Measurements from ENCODE around the gene ITPRIPL2. TPM values are rescaled to one million over a fixed set of nuclear protein-coding genes. Genes with fewer than 3 reads are reported as not detected.

Gene ITPRIPL2
- total and polyA plus RNA-seq, 2 of the 13 experiments (the other 11 are each of a cell fraction or from before 2014, with no cell fraction given) = 5.9 to 12.6 TPM

DNA sequence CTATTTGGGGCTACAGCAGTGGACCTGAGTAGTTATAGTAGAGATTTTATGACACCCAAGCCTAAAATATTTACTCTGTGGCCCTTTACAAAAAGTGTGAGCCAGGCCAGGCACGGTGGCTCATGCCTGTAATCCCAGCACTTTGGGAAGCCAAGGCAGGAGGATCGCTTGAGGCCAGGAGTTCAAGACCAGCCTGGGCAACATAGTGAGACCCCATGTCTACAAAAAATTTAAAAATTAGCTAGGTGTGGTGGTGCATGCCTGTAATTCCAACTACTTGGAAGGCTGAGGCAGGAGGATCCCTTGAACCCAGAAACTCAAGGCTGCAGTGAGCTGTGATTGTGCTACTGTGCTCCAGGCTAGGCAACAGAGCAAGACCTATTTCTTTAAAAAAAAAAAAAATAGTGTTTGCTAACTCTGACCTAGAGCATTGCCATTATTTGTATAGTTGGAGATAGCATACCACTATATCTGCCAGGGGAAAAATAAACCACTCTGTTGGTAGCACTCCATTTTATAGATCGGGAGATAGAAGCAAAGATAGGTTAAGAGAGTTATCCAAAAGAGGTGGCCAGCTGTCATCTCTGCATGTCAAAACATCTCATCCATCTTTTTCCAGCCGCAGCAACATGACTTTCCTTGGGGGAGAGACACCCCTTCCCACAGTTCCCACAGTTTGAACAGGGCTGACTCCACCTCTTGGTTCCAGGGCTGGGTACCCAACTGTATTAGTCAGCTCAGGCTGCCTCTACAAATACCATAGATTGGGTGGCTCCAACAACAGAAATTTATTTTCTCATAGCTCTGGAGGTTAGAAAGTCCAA is 3.0 kb upstream of the ITPRIPL2 start (continued):
- TF ChIP-seq, protein P1, sequence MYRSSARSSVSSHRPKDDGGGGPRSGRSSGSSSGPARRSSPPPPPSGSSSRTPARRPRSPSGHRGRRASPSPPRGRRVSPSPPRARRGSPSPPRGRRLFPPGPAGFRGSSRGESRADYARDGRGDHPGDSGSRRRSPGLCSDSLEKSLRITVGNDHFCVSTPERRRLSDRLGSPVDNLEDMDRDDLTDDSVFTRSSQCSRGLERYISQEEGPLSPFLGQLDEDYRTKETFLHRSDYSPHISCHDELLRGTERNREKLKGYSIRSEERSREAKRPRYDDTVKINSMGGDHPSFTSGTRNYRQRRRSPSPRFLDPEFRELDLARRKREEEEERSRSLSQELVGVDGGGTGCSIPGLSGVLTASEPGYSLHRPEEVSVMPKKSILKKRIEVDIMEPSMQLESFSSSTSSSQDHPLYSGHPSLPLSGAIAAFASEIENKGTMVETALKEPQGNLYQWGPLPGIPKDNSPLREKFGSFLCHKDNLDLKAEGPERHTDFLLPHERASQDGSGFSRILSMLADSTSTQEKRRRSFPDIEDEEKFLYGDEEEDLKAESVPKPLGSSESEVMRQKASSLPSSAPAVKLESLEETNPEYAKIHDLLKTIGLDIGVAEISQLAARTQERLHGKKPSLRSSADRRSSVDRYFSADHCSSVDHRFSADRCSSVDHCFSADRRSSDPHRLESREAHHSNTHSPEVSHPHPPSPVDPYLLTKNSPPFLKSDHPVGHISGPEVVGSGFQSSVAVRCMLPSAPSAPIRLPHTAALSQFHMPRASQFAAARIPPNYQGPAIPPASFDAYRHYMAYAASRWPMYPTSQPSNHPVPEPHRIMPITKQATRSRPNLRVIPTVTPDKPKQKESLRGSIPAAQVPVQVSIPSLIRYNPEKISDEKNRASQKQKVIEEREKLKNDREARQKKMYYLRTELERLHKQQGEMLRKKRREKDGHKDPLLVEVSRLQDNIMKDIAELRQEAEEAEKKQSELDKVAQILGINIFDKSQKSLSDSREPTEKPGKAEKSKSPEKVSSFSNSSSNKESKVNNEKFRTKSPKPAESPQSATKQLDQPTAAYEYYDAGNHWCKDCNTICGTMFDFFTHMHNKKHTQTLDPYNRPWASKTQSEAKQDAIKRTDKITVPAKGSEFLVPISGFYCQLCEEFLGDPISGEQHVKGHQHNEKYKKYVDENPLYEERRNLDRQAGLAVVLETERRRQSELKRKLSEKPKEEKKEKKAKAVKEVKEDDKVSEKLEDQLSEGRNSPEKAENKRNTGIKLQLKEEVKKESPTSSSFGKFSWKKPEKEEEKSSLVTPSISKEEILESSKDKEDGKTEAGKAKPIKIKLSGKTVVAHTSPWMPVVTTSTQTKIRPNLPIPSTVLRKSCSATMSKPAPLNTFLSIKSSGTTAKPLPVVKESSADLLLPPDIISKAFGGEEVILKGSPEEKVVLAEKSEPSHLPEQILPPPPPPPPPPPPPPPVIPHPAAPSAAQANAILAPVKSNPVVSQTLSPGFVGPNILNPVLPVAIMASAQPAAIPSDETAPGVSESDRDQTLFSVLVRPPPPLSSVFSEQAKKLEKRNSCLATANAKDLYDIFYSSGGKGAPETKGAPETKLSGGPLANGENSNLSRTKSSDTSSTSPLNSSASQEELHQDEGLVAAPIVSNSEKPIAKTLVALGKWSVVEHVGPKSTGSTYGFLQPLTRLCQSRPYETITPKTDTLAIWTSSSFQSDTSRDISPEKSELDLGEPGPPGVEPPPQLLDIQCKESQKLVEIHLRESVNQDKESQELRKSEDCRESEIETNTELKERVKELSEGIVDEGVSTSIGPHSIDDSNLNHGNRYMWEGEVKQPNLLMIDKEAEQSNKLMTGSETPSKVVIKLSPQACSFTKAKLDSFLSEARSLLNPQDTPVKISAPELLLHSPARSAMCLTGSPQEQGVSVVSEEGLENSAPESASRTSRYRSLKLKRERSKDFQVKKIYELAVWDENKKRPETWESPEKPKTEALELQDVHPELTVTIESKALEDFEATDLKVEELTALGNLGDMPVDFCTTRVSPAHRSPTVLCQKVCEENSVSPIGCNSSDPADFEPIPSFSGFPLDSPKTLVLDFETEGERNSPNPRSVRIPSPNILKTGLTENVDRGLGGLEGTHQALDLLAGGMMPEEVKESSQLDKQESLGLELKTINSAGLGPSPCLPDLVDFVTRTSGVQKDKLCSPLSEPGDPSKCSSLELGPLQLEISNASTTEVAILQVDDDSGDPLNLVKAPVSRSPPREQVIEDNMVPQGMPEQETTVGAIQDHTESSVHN (CRISPR knock-in tag; IDR thresholded peaks at IDR 0.05) = no peak
- no peak for TF ChIP-seq SSRP1 (CRISPR knock-in tag; IDR thresholded peaks at IDR 0.05)
- TF ChIP-seq, protein P2, sequence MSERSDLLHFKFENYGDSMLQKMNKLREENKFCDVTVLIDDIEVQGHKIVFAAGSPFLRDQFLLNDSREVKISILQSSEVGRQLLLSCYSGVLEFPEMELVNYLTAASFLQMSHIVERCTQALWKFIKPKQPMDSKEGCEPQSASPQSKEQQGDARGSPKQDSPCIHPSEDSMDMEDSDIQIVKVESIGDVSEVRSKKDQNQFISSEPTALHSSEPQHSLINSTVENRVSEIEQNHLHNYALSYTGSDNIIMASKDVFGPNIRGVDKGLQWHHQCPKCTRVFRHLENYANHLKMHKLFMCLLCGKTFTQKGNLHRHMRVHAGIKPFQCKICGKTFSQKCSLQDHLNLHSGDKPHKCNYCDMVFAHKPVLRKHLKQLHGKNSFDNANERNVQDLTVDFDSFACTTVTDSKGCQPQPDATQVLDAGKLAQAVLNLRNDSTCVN (CRISPR knock-in tag; IDR thresholded peaks at IDR 0.05; ENCODE audit: borderline replicate concordance) = no peak
- peak; percentile 49; the same call in 1 of the 2 replicates for TF ChIP-seq FOSL2 (CRISPR knock-in tag; IDR thresholded peaks at IDR 0.05)
- TF ChIP-seq IRF2 (CRISPR knock-in tag; IDR thresholded peaks at IDR 0.05) = no peak
- TF ChIP-seq GFI1 (CRISPR knock-in tag; IDR thresholded peaks at IDR 0.05; ENCODE audit: borderline replicate concordance) = peak; percentile 82
- TF ChIP-seq MED8 (CRISPR knock-in tag; IDR thresholded peaks at IDR 0.05; ENCODE audit: insufficient replicate concordance) = no peak
- TF ChIP-seq ZNF816 (CRISPR knock-in tag; IDR thresholded peaks at IDR 0.05; ENCODE audit: borderline replicate concordance) = no peak
- TF ChIP-seq, protein P3, sequence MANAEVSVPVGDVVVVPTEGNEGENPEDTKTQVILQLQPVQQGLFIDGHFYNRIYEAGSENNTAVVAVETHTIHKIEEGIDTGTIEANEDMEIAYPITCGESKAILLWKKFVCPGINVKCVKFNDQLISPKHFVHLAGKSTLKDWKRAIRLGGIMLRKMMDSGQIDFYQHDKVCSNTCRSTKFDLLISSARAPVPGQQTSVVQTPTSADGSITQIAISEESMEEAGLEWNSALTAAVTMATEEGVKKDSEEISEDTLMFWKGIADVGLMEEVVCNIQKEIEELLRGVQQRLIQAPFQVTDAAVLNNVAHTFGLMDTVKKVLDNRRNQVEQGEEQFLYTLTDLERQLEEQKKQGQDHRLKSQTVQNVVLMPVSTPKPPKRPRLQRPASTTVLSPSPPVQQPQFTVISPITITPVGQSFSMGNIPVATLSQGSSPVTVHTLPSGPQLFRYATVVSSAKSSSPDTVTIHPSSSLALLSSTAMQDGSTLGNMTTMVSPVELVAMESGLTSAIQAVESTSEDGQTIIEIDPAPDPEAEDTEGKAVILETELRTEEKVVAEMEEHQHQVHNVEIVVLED (CRISPR knock-in tag; IDR thresholded peaks at IDR 0.05; ENCODE audit: borderline replicate concordance) = no peak
- no peak for TF ChIP-seq ZNF569 (CRISPR knock-in tag; IDR thresholded peaks at IDR 0.05; ENCODE audit: borderline replicate concordance)
- no peak for TF ChIP-seq POLR2AphosphoS5 (IDR thresholded peaks at IDR 0.05; ENCODE audit: low read depth, low read length)
- no peak for TF ChIP-seq SKI (IDR thresholded peaks at IDR 0.05; ENCODE audit: partially characterized antibody)
- no peak for TF ChIP-seq TGIF2 (CRISPR knock-in tag; IDR thresholded peaks at IDR 0.05)
- no peak for TF ChIP-seq ZSCAN20 (CRISPR knock-in tag; IDR thresholded peaks at IDR 0.05; ENCODE audit: borderline replicate concordance)
- no peak for TF ChIP-seq SP4 (CRISPR knock-in tag; IDR thresholded peaks at IDR 0.05)
- peak; percentile 6; the same call in 1 of the 2 replicates for TF ChIP-seq SIX1 (CRISPR knock-in tag; IDR thresholded peaks at IDR 0.05; ENCODE audit: borderline replicate concordance)
- TF ChIP-seq, protein P4, sequence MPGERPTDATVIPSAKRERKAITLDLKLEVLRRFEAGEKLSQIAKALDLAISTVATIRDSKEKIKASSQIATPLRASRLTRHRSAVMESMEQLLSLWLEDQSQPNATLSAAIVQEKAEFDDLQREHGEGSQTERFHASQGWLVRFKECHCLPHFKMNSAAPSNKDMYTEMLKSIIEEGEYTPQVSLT (CRISPR knock-in tag; IDR thresholded peaks at IDR 0.05; ENCODE audit: borderline replicate concordance, low read depth) = no peak
- TF ChIP-seq ZNF777 (CRISPR knock-in tag; IDR thresholded peaks at IDR 0.05) = 0 out of 2 replicates have a peak, but pooled peaks have one; percentile 30

Data from HepG2 (cell line).